CD1c-positive myeloid dendritic cell (primary cell): ENCODE results near the gene GMEB2.
"Not testable (repeated sequence)": the region's sequence is repeated elsewhere in the genome, so short reads cannot be mapped to it uniquely, and the experiment has no call there.

Experiments used
- DNase-seq: peaks from one replicate; pipeline ENCODE4 v3.0.0-alpha.2; 2016; ENCODE audit errors: extremely low spot score

The GMEB2 gene

DNA sequence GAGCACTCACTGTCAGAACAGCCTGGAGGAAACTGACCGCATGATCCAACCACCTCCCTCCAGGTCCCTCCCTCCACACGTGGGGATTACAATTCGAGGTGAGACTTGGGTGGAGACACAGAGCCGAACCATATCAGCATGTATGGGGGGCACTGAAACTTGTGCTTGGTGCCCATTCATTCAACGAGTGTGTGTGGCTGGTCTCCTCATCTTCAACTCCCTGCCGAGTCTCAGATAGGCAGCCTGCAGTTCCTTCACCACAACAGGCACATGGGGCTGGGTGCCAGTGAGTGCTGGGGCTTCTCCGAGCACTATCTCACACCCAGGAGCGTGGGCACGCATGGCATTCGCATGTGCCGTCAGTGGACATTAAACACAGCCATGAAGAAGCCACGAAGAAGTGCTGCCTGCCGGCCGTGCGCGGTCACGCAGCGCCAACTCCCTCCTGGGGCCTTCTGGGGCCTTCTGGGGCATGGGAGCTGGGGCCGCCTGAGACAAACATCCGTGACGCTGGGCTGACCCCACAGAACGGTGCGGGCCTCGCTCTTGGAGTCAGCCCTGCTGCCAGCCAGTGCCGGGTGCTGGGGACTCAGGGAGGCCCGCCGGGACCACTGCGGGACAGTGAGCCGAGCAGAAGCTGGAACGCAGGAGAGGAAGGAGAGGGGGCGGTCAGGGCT, 30.5 kb upstream of the GMEB2 start:
- no peak for DNase-seq

DNA sequence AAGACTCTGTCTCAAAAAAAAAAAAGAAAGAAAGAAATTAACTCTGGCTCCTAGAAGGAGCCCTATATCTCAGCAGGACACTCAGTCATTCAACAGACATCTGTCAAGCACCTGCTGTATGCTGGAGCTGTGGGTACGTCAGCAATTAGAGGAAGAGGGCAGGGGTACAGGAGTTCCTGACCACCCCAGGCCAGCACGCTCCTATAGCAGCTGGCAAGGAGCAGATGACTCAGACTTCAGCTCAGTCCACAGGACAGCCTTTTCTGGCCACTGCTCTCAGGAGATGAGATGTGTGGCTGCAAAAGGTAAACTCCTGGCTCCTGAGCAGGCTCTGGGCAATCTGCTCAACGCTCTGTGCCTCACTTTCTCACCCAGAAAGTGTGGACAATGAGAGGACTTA, 29.6 kb upstream of the GMEB2 start:
- no peak for DNase-seq

DNA sequence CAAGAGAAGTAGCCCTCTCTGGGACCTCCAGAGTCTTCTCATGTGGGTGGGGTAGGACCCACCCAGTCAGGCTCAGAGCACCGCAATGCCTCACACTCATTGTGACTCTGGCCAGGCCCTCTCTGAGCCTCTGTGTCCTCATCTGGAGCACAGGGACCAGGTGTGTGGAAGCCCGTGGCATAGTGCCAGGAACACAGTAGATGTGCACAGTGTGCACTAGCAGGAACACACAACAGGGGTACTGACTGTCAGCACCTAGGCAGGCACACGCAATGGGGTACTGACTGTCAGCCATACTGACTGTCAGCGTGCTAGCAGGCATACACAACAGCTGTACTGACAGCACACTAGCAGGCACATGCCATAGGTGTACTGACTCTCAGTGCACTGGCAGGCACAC, 28.3 kb upstream of the GMEB2 start:
- no peak for DNase-seq

DNA sequence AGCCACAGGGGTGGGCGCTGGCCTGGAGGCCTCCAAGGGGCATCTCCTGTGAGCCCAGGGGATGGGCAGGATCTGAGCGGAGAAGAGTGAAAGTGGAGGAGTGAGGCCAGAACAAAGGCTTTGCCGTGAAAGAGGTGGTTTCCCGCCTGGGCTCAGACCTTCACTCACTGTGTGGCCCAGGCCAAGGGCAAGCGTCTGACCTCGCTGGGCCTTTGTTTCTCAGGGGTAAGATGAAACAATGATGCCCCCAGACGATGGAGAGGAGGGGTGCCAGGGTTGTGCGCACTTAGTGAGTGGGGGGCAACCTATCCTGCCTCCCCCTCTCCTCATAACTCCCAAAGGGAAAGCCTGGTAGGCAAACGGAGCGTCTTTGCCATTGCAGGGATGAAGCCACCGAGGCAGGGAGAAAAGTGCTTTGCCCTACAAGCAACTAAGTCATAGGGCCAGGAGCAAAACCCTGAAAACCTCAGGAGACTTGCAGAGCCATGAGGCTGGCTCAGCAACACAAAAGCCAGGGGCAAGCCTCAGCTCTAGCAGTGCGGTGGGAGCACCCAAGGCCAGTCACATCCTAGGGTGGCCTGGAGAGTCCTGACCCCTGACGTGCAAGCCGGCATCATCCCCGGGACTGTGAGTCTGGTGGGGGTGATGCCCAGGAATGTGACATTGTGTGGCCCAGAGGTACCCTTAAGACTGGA, 27.2 kb upstream of the GMEB2 start:
- DNase-seq, result no peak

DNA sequence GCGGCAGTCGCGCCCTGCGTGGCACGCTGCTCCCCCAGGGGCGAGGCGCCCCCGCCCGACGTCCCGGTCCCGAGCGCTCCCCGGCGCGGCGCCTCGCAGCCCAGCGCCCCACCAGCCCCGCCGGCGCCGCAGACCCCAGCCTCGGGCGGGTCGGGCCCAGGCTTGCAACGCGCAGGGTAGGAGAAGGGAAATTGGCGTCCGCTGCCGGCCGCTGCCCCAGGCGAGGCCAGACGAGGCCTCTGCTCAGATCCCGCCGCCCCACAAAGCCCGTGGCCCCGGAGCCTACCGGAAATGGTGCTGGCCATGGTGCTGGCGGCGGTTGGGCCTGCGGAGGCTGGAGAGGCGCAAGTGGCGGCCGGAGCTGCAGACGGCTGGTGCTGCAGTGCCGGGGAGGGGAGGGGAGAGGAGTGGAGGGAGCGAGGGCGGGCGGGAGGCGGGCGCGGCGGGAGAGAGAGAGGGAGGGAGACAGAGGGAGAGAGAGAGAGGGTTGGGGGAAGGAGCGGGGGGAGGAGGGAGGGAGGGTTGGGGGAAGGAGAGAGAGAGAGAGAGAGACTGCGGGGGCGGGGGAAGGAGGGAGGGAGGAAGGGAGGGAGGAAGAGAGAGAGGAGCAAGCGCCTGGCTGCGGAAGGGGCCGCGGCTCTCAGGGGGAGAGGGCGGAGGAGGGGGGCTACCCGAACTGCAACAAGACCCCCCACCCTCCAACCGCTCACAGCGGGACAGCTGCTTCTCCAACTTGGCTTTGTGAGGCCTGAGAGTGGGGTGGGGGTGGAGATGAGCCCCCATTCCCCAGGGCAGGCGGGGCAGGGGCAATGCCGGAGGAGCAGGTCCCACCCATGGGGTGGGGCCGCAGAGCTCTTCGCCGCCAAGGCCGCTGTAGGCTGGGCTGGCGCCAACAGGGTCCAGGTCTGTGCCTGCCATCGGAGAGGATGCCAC, 26.4 kb upstream of the GMEB2 start, which contains the start of gene STMN3:
Gene STMN3, minus strand, starts transcription at position 384 of the 933 bp plus-strand sequence. Its CDS starts 79 bp downstream, at position 305.
- peak; percentile 83 for DNase-seq

DNA sequence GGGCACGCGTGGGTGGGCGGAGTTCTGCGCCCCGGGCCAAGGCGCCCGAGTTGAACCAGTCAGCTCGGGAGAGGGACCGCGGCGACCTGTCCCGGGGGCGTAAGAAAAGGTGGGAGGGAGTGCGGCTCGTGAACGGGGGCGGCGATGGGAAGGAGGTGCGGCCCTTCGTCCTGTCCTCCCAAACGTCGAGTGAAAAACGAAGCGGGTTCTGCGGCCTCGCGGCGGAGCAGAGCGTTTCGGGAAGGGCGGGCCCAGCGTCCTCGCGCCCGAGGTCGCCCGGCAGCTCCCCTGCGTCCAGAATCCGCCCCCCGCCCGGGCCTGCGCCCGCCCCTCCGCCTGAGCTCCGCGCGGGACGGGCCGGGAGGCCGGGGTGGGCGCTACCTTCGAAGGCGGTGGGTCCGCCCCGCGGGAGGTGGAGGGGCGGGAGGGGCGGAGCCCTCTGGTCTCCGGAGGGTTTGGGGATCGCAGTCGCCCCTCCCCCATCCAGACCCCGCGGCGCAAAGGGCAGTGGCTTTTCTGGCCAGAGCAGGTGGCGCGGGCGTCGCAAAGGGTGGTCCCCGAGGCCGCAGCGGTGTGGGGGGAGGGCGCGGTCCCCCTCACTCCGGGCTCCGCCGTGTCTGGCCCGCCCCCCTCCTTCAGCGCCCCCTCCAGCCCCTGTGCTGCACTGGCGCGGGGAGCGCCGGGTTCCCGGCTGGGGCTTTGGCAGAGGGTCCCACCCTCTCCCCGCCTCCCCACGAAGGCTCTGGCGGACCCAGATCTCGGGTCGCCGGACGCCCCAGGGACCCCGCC, 25.5 kb upstream of the GMEB2 start:
- DNase-seq, result no peak

DNA sequence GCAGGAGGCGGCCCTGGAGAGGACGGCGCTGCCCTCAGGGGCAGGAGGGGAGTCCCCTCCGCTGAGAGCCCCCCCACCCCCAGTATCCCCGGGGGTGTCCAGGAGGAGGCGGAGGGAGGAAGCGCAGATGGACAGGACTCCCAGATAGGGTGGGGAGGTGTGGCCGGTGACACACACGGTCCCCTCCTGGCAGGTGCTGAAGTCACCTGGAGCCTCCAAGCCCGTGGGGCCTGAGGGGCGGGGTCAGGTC, 25.0 kb upstream of the GMEB2 start:
- DNase-seq, result no peak

DNA sequence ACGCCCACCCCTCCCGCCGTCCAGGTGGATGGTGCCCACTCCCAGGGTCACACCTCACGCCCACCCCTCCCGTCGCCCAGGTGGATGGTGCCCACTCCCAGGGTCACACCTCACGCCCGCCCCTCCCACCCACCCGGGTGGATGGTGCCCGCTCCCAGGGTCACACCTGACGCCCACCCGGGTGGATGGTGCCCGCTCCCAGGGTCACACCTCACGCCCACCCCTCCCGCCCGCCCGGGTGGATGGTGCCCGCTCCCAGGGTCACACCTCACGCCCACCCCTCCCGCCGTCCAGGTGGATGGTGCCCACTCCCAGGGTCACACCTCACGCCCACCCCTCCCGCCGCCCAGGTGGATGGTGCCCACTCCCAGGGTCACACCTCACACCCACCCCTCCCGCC, 23.6 kb upstream of the GMEB2 start:
- DNase-seq, result not testable (repeated sequence)

DNA sequence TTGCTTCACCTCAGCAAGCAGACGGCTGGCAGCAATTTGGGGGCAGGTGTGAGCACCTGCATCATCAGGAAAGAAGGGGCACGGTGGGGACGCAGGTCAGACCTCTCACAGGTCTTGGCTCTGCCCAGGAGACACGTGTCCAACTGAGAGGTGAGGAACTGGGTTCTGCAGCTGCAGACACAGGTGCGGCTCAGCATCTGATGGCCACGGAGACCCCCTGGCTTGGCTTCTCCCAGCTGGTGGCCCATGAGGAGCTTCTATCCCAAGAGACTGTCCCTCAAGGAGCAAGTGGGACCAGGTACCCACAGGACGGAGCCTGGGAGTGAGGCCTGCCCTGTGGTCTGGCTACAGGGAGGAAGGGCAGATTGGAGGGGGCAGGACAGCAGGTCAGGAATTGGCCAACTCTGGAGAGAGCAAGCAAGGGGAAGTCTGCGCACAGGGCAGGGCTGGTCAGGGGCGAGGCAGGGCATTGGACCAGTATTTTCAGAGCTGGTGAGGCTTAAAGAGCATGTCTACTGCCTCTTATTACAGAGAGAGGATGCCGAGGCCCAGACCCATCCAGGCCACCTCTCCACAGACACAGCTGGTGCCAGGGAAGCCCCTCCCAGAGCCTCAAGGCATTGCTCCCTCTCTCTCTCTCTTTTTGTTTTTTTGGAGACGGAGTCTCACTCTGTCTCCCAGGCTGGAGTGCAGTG, 22.1 kb upstream of the GMEB2 start:
- no peak for DNase-seq

DNA sequence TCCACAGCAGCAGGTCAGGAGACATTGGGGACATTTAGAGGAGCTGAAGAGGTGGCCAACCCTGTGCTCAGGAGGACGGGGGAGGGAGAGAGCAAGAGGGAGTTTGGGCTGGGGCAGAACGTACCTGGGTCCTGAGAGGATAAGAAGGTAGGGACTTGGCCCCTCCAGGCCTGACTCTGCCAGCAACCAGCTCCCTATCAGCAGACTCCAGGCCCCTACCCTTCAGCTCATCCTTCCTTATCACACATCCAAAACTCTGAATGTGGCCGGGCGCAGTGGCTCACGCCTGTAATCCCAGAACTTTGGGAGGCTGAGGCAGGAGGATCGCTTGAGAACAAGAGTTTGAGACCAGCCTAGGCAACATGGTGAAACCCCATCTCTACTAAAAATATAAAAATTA, 21.3 kb upstream of the GMEB2 start:
- no peak for DNase-seq

DNA sequence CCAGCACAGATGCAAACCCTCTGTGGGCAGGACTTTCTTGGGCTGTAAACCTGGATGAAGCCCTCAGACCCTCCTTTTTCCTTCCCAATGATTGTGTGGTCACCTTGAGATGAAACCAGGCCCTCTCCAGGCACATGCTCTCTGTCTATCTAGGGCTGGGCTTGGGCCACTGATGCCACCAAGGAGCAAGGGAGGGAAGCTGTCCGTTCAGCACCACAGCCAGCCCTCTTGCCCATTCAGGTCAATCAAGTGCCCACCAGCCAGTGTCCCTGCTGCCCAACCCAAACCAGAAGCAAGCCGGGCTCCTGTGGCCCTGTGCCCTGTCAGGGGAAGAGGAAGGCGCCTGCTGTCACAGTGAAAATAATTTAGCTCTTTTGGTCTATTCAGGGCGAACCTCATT, 18.3 kb upstream of the GMEB2 start:
- no peak for DNase-seq

DNA sequence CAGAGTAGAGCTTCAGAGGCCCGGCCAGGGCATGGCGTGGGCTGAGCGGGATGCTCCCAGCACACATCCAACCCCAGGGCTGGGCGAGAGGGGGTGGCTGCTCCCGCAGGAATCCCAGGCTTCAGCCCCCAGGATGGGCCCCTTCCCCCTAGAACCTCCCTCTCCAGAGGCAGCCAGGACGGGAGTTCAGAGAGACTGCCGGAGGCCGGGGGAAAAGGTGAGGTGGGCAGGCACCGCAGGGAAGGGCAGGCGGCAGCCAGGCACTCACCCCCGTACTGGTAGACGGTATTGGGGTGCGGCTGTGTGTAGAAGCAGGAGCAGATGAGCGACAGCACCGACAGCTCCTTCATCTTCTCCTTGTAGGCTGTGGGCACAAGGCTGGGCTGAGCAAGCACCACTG, 17.0 kb upstream of the GMEB2 start:
- no peak for DNase-seq

DNA sequence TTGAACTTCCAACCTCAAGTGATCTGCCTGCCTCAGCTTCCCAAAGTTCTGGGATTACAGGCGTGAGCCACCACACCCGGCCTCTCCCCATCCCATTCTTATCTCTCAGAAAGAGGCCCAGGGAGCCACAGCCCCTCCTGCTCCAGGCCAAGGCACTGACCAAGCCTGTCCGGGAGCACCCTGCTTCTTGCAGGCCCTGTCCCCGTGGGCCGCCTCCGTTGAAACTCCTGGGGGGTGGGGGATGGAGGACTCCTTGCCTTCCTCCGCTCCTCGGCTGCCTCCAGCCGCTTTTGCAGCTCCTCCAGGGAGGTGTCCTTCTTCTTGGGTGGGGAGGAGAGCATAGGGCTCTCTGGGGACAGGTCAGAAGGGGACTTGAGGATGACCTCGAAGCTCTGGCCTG, 16.6 kb upstream of the GMEB2 start:
- DNase-seq, result no peak

DNA sequence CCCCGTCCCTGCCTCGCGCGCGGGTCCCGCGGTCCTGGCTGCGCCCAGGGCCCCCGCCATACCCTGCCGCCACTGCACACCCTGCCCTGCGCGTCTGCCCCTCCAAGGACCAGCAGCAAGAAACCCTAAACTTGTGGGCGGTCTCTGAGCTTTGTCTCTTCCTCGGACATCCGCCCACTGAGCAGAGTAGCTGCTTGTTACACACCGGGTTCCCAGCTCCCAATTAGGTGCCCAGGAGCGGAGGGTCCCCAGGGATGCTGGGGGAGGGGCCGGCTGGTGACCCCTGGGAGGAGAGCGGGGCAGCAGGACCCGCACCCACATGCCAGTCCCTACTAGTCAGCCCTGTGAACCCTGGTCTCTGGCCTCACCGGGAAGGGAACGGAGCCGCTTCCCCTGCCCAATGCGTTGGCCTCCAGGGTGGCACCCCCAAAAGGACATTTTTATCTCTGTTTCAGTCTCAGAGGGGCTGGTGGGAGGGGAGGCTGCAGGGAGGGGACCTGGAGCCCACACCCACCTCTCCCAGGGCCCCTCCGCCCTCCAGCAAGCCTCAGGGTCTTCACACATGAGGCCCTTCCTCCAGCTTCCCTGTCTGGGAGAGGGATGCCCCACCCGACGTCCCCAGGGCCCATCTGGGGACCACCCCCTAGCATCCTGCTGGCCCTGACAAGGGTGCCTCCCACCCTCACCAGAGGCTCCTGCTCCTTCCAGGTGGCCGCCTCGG, 15.8 kb upstream of the GMEB2 start:
- no peak for DNase-seq

DNA sequence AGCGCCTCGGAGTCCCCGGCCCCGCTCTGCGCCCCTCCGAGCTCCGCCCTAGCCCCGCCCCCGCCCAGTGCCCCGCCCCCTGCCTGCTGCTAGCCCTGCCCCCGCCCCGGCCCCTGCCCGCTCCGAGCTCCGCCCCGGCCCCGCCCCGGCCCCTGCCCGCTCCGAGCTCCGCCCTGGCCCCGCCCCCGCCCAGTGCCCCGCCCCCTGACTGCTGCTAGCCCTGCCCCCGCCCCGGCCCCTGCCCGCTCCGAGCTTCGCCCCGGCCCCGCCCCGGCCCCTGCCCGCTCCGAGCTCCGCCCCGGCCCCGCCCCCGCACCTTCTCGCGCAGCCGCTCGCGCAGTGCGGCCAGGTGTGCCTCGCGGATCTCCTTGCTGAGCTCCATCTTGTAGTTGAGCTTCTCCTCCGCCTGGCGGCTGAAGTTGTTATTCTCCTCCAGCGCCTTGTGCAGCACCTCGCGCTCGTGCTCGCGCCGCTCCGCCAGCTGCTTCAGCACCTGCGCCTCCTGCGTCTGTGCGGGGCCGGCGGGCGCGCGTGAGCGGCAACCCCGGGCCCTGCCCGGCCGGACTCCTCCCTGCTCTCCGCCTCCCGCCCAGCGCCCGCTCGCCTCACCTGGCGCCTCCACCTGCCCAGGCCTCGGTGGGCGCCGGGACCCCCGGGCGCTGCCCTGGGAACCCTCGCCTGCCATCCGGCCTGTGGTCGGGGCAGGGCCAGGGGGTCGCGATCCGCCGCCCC, 15.1 kb upstream of the GMEB2 start:
- DNase-seq, result peak; percentile 90

DNA sequence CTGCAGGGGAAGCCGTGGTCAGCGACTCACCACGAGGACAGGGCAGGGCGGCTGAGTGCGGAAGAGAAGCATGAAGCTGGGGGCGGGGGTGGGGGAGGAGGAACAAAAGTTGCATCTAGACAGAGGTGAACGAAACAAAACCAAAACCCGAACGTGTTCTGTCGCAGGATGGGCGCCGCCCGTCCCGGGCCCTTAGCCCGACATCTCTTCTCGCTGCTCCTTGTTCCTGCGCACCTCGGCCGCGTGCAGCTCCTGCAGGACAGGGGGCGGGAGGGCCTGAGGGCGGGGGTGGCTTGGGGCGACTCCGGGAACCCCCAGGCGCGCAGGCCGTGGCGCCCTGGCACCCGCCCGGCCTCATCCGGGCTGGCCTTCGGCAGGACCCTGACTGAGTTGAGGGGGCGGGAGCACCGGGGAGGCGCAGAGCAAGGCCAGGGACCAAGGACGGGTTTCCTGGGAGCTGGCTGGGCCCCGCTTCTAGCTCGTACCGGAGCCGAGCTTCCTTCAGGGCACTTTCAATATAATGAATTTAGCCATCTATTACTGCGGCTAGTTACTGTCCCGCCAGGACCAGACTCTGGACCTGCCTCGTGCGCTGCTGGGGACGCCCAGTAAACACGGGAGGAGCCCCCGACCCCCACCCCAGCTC, 14.4 kb upstream of the GMEB2 start:
- DNase-seq, result peak; percentile 62

DNA sequence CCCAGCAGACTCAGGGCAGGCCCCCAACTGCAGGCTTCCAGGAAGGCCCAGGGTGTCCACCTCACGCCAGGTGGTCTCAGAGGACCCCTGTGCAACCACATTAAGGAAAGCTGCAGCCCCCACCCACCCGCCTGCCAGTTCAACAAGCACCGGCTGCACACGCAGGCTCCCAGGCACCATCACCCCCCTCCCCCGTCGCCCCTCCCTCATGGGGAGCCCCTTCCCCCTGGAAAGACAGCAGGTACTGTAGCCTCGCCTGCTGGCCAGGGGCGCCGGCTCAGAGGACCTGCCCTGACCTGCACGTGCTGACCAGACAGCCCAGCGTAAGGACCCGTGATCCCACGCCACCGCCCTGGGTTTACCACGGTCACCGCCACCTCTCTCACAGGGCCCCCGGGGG, 13.8 kb upstream of the GMEB2 start:
- not testable (repeated sequence) for DNase-seq

DNA sequence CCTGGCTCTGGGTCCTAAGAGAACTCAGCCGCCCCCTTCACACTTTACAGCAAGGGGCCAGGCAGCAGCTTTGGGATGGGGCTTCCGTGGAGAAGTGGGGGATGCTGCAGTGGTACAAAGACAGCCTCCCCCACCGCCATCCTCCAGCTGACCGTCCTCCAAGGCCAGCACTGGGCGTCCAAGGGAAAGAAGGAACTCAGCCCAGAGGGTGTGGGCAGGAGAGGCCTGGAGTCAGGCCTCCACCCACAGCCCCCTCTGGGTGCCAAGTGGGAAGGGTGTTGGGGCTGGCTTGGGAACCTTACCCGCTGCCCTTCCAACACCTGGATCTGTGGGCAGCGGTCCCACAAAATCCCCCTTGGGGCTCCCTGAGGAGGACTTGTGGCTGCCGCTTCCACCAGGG, 13.2 kb upstream of the GMEB2 start:
- DNase-seq, result peak; percentile 66
